Measurements from ENCODE around the gene EPC1.
"Not testable (repeated sequence)": the region's sequence is repeated elsewhere in the genome, so short reads cannot be mapped to it uniquely, and the experiment has no call there.

The EPC1 gene

GRCh38 chr10:32373496-32373895 is 26.5 kb upstream of the EPC1 start:
- H3K4me3 ChIP-seq (ENCODE audit: low read depth, low read length): no peak overlapping the region

GRCh38 chr10:32373031-32373430 is 26.1 kb upstream of the EPC1 start:
- no peak for DNase-seq (ENCODE audit: low read depth)
- H3K4me3 ChIP-seq (ENCODE audit: low read depth, low read length): no peak overlapping the region

More at GRCh38 chr10:32373496-32373895, 26.5 kb upstream of the EPC1 start:
- no peak for DNase-seq (ENCODE audit: low read depth)

- no peak for DNase-seq (ENCODE audit: low read depth)
- no peak overlapping the region for H3K4me3 ChIP-seq (ENCODE audit: low read depth, low read length)
Observed at GRCh38 chr10:32372000-32372875, 25.3 kb upstream of the EPC1 start.

GRCh38 chr10:32371101-32371500 is 24.1 kb upstream of the EPC1 start:
- no peak for DNase-seq (ENCODE audit: low read depth)
- H3K4me3 ChIP-seq (ENCODE audit: low read depth, low read length): no peak overlapping the region

- DNase-seq (ENCODE audit: low read depth): no peak
- no peak overlapping the region for H3K4me3 ChIP-seq (ENCODE audit: low read depth, low read length)
Observed at GRCh38 chr10:32367793-32368453, 21.0 kb upstream of the EPC1 start.

- no peak overlapping the region for H3K4me3 ChIP-seq (ENCODE audit: low read depth, low read length)
- DNase-seq (ENCODE audit: low read depth): no peak
Observed at GRCh38 chr10:32366588-32366987, 19.6 kb upstream of the EPC1 start.

GRCh38 chr10:32366111-32366510 is 19.2 kb upstream of the EPC1 start:
- DNase-seq (ENCODE audit: low read depth): no peak
- H3K4me3 ChIP-seq (ENCODE audit: low read depth, low read length): no peak overlapping the region

- not testable (repeated sequence) for DNase-seq (ENCODE audit: low read depth); H3K4me3 ChIP-seq (ENCODE audit: low read depth, low read length)
Observed at GRCh38 chr10:32365404-32365803, 18.4 kb upstream of the EPC1 start.

- no peak overlapping the region for H3K4me3 ChIP-seq (ENCODE audit: low read depth, low read length)
- DNase-seq (ENCODE audit: low read depth): no peak
Observed at GRCh38 chr10:32362571-32362970, 15.6 kb upstream of the EPC1 start.

GRCh38 chr10:32360884-32361283 is 13.9 kb upstream of the EPC1 start:
- no peak for DNase-seq (ENCODE audit: low read depth)
- no peak overlapping the region for H3K4me3 ChIP-seq (ENCODE audit: low read depth, low read length)

GRCh38 chr10:32360241-32360640 is 13.3 kb upstream of the EPC1 start:
- no peak for DNase-seq (ENCODE audit: low read depth)
- no peak overlapping the region for H3K4me3 ChIP-seq (ENCODE audit: low read depth, low read length)

GRCh38 chr10:32357056-32357735 is 10.2 kb upstream of the EPC1 start:
- DNase-seq (ENCODE audit: low read depth): no peak
- no peak overlapping the region for H3K4me3 ChIP-seq (ENCODE audit: low read depth, low read length)

- H3K4me3 ChIP-seq (ENCODE audit: low read depth, low read length); DNase-seq (ENCODE audit: low read depth): not testable (repeated sequence)
Observed at GRCh38 chr10:32354690-32355089, 7.7 kb upstream of the EPC1 start.

- no peak for DNase-seq (ENCODE audit: low read depth)
- no peak overlapping the region for H3K4me3 ChIP-seq (ENCODE audit: low read depth, low read length)
Observed at GRCh38 chr10:32350811-32351350, 3.9 kb upstream of the EPC1 start.

- no peak for DNase-seq (ENCODE audit: low read depth)
- H3K4me3 ChIP-seq (ENCODE audit: low read depth, low read length): no peak overlapping the region
Observed at GRCh38 chr10:32349968-32350738, 3.2 kb upstream of the EPC1 start.

GRCh38 chr10:32349199-32349585 is 2.2 kb upstream of the EPC1 start:
- H3K4me3 ChIP-seq (ENCODE audit: low read depth, low read length): no peak overlapping the region
- no peak for DNase-seq (ENCODE audit: low read depth)

GRCh38 chr10:32348297-32349198 is 1.6 kb upstream of the EPC1 start:
- H3K4me3 ChIP-seq (ENCODE audit: low read depth, low read length): no peak overlapping the region
- no peak for DNase-seq (ENCODE audit: low read depth)

- peak overlapping the region; percentile 87 for H3K4me3 ChIP-seq (ENCODE audit: low read depth, low read length)
- DNase-seq (ENCODE audit: low read depth): no peak
Observed at GRCh38 chr10:32347363-32348022, 535 bp upstream of the EPC1 start.
